ENCODE measurements around the gene TMEM131. TPM values are rescaled to one million over a fixed set of nuclear protein-coding genes. Genes with fewer than 3 reads are reported as not detected.
"Not testable (repeated sequence)": the region's sequence is repeated elsewhere in the genome, so short reads cannot be mapped to it uniquely, and the experiment has no call there.

The TMEM131 gene
- total RNA-seq, 1 donor from 2014 or later, result 31.4 TPM

DNA sequence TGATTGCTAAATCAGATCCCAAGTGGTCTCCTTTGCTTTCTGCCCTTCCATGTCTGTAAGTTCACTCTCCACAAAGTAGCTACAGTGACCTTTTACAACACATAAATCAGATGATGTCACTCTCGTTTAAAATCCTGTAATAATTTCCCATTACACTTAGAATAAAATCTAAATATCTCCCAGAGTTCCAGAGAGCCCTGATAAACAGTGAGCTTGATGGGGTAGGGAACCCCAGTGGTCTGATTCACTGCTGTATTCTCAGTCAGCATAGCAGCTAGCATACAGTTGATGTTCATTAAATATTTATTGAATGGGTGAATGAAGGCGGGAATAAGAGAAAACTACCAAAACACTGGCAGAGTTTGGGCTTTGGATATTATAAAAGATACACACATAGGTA lies 164.6 kb downstream of the TMEM131 start:
- no peak for DNase-seq (ENCODE audit: low spot score)
- H3K27me3 Mint-ChIP-seq (ENCODE audit: low read depth), result no peaks in the 10 kb centered on the region
- peaks cover 9% of the 10 kb centered on the region for H3K36me3 Mint-ChIP-seq (ENCODE audit: low read depth)
- TF ChIP-seq, protein P1, sequence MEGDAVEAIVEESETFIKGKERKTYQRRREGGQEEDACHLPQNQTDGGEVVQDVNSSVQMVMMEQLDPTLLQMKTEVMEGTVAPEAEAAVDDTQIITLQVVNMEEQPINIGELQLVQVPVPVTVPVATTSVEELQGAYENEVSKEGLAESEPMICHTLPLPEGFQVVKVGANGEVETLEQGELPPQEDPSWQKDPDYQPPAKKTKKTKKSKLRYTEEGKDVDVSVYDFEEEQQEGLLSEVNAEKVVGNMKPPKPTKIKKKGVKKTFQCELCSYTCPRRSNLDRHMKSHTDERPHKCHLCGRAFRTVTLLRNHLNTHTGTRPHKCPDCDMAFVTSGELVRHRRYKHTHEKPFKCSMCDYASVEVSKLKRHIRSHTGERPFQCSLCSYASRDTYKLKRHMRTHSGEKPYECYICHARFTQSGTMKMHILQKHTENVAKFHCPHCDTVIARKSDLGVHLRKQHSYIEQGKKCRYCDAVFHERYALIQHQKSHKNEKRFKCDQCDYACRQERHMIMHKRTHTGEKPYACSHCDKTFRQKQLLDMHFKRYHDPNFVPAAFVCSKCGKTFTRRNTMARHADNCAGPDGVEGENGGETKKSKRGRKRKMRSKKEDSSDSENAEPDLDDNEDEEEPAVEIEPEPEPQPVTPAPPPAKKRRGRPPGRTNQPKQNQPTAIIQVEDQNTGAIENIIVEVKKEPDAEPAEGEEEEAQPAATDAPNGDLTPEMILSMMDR (IDR thresholded peaks at IDR 0.05), result no peak
- H3K4me3 Mint-ChIP-seq (ENCODE audit: unreplicated experiment), result no peak overlapping the region
- H3K9me3 Mint-ChIP-seq (ENCODE audit: low read depth), result no peaks in the 10 kb centered on the region
- H3K4me1 Mint-ChIP-seq (ENCODE audit: low read depth), result peaks cover 12% of the 10 kb centered on the region
- no peak overlapping the region for H3K27ac Mint-ChIP-seq (ENCODE audit: unreplicated experiment)

GRCh38 chr2:97829255-97829654 lies 166.5 kb downstream of the TMEM131 start:
- not testable (repeated sequence) for H3K27ac Mint-ChIP-seq (ENCODE audit: unreplicated experiment); DNase-seq (ENCODE audit: low spot score); H3K9me3 Mint-ChIP-seq (ENCODE audit: low read depth); H3K4me3 Mint-ChIP-seq (ENCODE audit: unreplicated experiment); H3K36me3 Mint-ChIP-seq (ENCODE audit: low read depth); H3K27me3 Mint-ChIP-seq (ENCODE audit: low read depth)
- H3K4me1 Mint-ChIP-seq (ENCODE audit: low read depth), result peaks cover 12% of the 10 kb centered on the region

GRCh38 chr2:97827013-97827412 lies 168.7 kb downstream of the TMEM131 start:
- H3K4me3 Mint-ChIP-seq (ENCODE audit: unreplicated experiment); H3K27ac Mint-ChIP-seq (ENCODE audit: unreplicated experiment); H3K27me3 Mint-ChIP-seq (ENCODE audit: low read depth); DNase-seq (ENCODE audit: low spot score); H3K9me3 Mint-ChIP-seq (ENCODE audit: low read depth); H3K36me3 Mint-ChIP-seq (ENCODE audit: low read depth): not testable (repeated sequence)
- H3K4me1 Mint-ChIP-seq (ENCODE audit: low read depth), result peaks cover 12% of the 10 kb centered on the region

GRCh38 chr2:97826266-97826847 lies 169.4 kb downstream of the TMEM131 start:
- H3K27me3 Mint-ChIP-seq (ENCODE audit: low read depth); H3K27ac Mint-ChIP-seq (ENCODE audit: unreplicated experiment); DNase-seq (ENCODE audit: low spot score); H3K36me3 Mint-ChIP-seq (ENCODE audit: low read depth); H3K4me3 Mint-ChIP-seq (ENCODE audit: unreplicated experiment); H3K9me3 Mint-ChIP-seq (ENCODE audit: low read depth): not testable (repeated sequence)
- H3K4me1 Mint-ChIP-seq (ENCODE audit: low read depth), result peaks cover 12% of the 10 kb centered on the region

GRCh38 chr2:97824011-97824410 lies 171.7 kb downstream of the TMEM131 start:
- not testable (repeated sequence) for H3K27ac Mint-ChIP-seq (ENCODE audit: unreplicated experiment); DNase-seq (ENCODE audit: low spot score); H3K9me3 Mint-ChIP-seq (ENCODE audit: low read depth); H3K4me1 Mint-ChIP-seq (ENCODE audit: low read depth); H3K27me3 Mint-ChIP-seq (ENCODE audit: low read depth); H3K36me3 Mint-ChIP-seq (ENCODE audit: low read depth); H3K4me3 Mint-ChIP-seq (ENCODE audit: unreplicated experiment)

GRCh38 chr2:97821862-97822261 lies 173.9 kb downstream of the TMEM131 start:
- not testable (repeated sequence) for H3K4me3 Mint-ChIP-seq (ENCODE audit: unreplicated experiment); H3K4me1 Mint-ChIP-seq (ENCODE audit: low read depth); H3K36me3 Mint-ChIP-seq (ENCODE audit: low read depth); H3K27ac Mint-ChIP-seq (ENCODE audit: unreplicated experiment); DNase-seq (ENCODE audit: low spot score); H3K27me3 Mint-ChIP-seq (ENCODE audit: low read depth); H3K9me3 Mint-ChIP-seq (ENCODE audit: low read depth)

DNA sequence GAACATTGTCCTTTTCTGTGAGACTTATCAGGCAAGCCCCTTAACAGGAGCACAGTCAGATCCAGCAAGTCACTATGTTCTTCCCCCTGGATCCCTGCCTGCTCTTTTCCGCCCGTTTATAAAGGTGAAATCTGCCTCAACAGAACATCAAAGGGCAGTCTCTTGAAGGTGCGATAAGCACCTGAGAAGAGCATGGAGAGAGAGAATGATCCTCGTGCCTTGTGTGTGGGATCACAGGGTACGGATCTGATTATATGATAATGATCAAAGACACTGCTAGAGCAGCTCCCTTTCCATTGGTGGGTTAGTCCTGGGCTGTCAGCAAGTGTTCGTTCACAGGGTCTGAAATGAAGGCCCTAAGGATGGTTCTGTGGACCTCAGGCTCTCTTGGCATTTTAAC lies 176.0 kb downstream of the TMEM131 start:
- TF ChIP-seq, protein P1 (IDR thresholded peaks at IDR 0.05), result no peak
- H3K27me3 Mint-ChIP-seq (ENCODE audit: low read depth), result no peaks in the 10 kb centered on the region
- H3K36me3 Mint-ChIP-seq (ENCODE audit: low read depth), result peaks cover 5% of the 10 kb centered on the region
- H3K27ac Mint-ChIP-seq (ENCODE audit: unreplicated experiment), result no peak overlapping the region
- H3K4me1 Mint-ChIP-seq (ENCODE audit: low read depth), result no peaks in the 10 kb centered on the region
- DNase-seq (ENCODE audit: low spot score), result no peak
- H3K4me3 Mint-ChIP-seq (ENCODE audit: unreplicated experiment), result no peak overlapping the region
- H3K9me3 Mint-ChIP-seq (ENCODE audit: low read depth), result no peaks in the 10 kb centered on the region

DNA sequence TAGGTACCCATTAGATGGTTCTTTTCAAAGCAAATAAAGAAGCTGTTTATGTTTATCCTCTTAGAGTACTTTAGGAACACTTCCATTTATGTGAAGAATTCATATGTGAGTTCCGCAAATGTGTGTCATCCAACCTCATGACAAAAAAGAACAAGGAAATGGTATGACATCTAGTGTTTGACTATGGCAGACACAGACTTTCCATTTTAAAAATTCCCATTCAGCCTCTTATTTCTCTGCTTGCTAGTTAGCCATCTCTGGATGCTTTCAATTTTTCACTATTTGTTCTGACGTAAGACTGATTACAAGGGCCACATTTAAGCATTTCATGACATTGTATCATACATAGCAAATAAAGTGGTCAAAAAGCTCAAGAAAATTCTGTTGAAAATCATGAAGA lies 179.3 kb downstream of the TMEM131 start:
- TF ChIP-seq, protein P1 (IDR thresholded peaks at IDR 0.05), result peak; percentile 8
- Mint-ChIP-seq H3K9me3 (ENCODE audit: low read depth) (no peaks in the 10 kb centered on the region), H3K27ac (ENCODE audit: unreplicated experiment) (no peak overlapping the region), H3K27me3 (ENCODE audit: low read depth) (no peaks in the 10 kb centered on the region), H3K36me3 (ENCODE audit: low read depth) (peaks cover 17% of the 10 kb centered on the region), H3K4me3 (ENCODE audit: unreplicated experiment) (no peak overlapping the region), H3K4me1 (ENCODE audit: low read depth) (no peaks in the 10 kb centered on the region)
- DNase-seq (ENCODE audit: low spot score), result no peak

Measured in chondrocyte (in vitro differentiated cells).